ENCODE data around the gene SGIP1.

Gene SGIP1, protein sequence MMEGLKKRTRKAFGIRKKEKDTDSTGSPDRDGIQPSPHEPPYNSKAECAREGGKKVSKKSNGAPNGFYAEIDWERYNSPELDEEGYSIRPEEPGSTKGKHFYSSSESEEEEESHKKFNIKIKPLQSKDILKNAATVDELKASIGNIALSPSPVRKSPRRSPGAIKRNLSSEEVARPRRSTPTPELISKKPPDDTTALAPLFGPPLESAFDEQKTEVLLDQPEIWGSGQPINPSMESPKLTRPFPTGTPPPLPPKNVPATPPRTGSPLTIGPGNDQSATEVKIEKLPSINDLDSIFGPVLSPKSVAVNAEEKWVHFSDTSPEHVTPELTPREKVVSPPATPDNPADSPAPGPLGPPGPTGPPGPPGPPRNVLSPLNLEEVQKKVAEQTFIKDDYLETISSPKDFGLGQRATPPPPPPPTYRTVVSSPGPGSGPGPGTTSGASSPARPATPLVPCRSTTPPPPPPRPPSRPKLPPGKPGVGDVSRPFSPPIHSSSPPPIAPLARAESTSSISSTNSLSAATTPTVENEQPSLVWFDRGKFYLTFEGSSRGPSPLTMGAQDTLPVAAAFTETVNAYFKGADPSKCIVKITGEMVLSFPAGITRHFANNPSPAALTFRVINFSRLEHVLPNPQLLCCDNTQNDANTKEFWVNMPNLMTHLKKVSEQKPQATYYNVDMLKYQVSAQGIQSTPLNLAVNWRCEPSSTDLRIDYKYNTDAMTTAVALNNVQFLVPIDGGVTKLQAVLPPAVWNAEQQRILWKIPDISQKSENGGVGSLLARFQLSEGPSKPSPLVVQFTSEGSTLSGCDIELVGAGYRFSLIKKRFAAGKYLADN

GRCh38 chr1:66533804-66534740 is at the start of gene SGIP1:
Gene SGIP1, plus strand, starts transcription at chr1:66534153. Its CDS starts 206 bp downstream, at chr1:66534359.
- DNase-seq: no peak

- no peak for DNase-seq
Observed at GRCh38 chr1:66489151-66489550, 44.8 kb upstream of the SGIP1 start.

- DNase-seq: no peak
Observed at GRCh38 chr1:66489972-66490601, 43.9 kb upstream of the SGIP1 start.

DNA sequence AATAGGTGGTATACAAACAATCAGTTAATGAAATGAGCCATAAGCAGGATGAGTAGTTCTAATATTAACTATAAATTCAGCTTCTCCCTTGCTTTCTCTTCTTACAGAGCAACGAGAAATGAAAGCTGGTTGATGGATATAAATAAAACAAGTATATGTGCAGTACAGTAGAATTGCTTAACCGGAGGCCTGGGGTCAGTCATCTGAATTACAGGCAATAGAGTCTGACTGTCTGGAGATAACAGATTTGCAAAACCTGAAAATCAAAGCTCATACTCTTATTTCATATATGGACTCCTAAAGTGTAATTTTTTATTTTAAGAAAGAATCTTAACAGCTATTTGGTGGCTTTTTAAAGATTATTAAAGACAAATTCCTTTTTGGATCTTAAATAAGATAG is 43.1 kb upstream of the SGIP1 start:
- DNase-seq: no peak

DNA sequence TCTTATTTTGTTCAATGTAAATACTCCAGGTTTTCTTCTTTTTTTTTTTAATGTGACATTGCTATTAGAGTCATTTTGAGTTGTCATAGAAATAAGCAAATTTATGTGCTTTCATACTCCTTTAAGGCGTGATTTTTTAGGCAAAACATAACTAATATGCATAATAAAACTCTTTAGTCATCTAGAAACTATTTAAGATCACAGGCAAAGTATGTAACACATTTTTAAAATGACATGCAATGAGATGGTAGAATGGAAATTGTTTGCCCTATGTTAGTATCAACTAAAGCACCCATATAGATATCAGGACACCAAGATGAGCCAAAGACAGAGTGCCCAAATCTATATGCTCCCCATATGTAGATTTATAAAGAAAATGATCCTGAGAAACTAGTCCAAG is 41.5 kb upstream of the SGIP1 start:
- DNase-seq: no peak

DNA sequence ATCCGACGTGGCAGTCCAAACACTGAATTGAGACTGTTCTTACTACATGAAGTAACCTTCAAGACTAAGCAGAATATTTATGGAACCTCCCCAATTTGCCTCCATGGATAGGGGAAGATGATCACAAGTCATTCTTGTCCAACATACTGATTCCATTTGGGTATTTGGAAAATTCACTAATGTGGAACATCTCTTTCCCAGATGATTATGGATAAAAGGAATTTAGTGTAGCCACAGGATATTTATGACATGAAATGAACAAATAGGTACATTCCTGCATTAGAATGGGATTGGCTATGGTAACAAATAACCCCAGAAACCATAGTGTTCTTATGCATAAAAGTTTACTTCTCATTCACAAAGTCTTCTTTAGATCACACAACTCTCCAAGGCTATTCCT is 40.2 kb upstream of the SGIP1 start:
- no peak for DNase-seq

DNA sequence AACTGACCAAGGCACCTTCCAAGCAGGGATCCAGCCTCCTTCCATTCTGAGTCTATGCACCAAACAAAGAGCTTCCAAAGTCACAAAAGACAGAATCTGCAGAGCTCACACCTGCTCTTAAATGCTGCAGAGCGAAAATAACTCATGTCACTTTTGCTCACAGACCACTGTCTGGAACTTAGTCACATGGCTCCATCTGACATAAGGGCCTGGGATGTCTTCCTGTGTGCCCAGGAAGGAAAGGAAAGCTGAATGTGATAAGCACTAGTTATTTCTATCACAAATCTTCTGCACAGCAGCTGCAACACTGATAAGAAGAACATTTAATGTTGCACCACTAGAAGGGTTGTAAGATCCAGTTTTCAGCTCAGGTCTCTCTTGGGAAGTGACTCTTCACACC is 39.5 kb upstream of the SGIP1 start:
- no peak for DNase-seq

GRCh38 chr1:66495495-66495894 is 38.5 kb upstream of the SGIP1 start:
- no peak for DNase-seq

DNA sequence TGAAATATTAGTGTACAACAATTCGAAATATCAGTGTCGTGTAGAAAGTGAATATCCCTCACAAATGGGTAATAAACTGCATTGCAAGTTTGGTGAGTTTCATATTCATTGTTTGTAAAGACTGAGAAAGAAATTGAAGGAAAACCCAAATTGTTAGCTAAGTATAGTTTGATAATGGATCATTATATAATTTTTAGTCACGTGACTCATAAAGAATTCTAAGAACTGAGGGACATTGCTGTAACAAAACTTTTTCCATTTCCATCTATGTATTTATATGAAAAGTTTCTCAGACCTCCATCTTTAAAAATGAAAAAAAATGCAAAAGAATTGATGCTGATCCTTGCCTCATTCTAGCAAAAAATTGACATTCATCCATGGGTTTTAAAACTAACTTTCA is 36.0 kb upstream of the SGIP1 start:
- DNase-seq: no peak

- DNase-seq: no peak
Observed at GRCh38 chr1:66500301-66500700, 33.7 kb upstream of the SGIP1 start.

- no peak for DNase-seq
Observed at GRCh38 chr1:66502086-66502485, 31.9 kb upstream of the SGIP1 start.

GRCh38 chr1:66503841-66504470 is 30.0 kb upstream of the SGIP1 start:
- DNase-seq: no peak

GRCh38 chr1:66505671-66506392 is 28.1 kb upstream of the SGIP1 start:
- no peak for DNase-seq

- DNase-seq: no peak
Observed at GRCh38 chr1:66506393-66506687, 27.6 kb upstream of the SGIP1 start.

- DNase-seq: no peak
Observed at GRCh38 chr1:66506991-66507390, 27.0 kb upstream of the SGIP1 start.

GRCh38 chr1:66510407-66510806 is 23.5 kb upstream of the SGIP1 start:
- DNase-seq: no peak

DNA sequence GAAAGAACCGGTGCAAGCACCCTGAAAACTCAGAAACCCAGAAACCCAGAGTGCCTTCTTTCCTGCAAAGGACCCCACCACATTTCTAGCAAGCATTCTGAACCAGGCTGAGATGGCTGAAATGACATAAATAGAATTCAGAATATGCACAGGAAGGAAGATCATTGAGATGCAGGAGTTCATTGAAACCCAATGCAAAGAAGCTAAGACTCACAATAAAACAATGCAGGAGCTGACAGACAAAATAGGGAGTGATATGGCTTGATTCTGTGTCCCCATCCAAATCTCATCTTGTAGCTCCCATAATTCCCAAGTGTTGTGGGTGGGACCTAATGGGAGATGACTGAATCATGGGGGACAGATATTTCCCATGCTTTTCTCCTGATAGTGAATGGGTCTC is 22.8 kb upstream of the SGIP1 start:
- DNase-seq: no peak

GRCh38 chr1:66517959-66518358 is 16.0 kb upstream of the SGIP1 start:
- no peak for DNase-seq

GRCh38 chr1:66518654-66519053 is 15.3 kb upstream of the SGIP1 start:
- no peak for DNase-seq

DNA sequence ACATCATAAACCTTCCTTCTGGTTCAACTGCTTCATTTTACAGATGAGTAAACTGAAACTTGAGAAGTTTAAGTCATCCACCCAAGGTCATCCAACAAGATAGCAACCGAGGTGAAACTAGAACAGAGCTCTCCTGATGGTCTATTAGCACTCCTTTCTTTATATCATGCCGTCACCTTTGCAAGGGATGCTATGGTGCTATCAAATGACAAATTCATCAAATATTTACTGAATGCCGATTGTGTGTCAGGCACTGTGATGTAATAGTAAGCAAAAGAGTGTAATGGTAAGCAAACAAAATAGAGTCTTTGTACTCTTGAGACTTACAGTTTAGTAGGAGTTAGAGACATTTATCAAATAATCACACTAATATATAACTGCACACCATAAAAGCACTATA is 14.0 kb upstream of the SGIP1 start:
- DNase-seq: no peak

- DNase-seq: no peak
Observed at GRCh38 chr1:66520655-66521054, 13.3 kb upstream of the SGIP1 start.
